ENCODE data around the gene BICDL2.

The BICDL2 gene

GRCh38 chr16:3007059-3007956, 29.4 kb downstream of the BICDL2 start:
- no peak for DNase-seq

- DNase-seq, result no peak
Observed at GRCh38 chr16:3004781-3005284, 31.9 kb downstream of the BICDL2 start.

DNA sequence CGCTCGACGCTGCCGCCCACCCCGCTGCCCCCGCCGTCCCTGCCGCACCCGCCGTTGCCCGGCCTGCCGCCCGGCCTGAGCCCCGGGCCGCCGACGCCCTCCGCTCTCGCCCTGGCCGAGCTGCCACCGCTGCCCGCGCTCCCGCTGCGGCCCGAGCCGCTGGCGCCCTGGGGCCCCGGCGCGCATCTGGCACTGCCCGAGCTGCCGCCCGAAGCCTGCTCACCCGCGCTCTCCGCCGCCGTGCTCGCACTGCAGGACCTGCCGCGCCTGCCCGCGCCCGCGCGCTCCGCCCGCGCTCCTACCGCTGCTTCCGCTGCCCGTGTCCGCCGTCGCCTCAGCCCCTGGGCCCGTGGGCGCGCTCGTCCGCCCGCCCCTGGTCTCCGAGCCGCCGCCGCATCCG, 32.4 kb downstream of the BICDL2 start:
- DNase-seq, result no peak

GRCh38 chr16:3003582-3004270, 33.0 kb downstream of the BICDL2 start:
- peak; percentile 98 to 99 for DNase-seq

DNA sequence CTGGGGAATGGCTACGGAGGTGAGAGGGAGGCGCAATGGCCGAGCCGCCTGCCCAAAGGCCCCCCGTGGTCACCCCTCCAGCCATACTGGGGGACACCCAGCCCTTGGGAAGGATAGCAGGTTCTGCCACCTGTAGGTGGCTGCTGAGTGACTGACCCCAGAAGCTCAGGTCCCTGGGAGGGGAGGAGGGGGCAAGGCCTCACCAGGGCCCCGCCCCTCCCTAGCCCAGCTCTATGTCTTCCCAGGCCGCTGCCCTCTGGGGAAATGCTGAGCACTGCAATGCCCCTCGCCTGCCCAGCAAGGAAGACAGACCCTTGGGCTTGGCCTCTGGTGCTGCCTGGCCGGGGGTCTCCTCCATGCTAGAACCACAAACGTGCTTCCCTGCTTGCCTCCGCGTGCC, 35.4 kb downstream of the BICDL2 start:
- no peak for DNase-seq

GRCh38 chr16:3000540-3000939, 36.2 kb downstream of the BICDL2 start:
- no peak for DNase-seq

GRCh38 chr16:2999929-3000328, 36.8 kb downstream of the BICDL2 start:
- DNase-seq, result no peak

DNA sequence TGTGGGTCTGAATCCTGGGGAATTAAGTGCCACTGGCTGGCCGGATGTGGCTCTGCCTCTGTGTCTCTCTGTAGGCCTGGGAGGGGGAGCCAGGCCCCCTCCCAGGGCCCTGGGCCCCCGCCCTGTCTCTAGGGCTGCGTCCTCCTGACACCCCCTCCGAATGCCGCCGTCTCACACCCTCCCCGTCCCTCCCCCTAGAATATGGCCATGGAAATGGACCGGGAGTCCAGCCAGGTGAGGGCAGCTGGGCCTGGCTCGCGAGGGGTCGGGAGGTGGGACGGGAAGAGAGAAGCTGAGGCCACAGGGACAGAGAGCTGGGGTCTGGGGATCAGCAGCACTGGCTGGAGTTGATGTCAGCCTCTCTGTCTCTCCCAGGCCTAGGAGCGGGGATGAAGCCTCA, 40.4 kb downstream of the BICDL2 start:
- no peak for DNase-seq

DNA sequence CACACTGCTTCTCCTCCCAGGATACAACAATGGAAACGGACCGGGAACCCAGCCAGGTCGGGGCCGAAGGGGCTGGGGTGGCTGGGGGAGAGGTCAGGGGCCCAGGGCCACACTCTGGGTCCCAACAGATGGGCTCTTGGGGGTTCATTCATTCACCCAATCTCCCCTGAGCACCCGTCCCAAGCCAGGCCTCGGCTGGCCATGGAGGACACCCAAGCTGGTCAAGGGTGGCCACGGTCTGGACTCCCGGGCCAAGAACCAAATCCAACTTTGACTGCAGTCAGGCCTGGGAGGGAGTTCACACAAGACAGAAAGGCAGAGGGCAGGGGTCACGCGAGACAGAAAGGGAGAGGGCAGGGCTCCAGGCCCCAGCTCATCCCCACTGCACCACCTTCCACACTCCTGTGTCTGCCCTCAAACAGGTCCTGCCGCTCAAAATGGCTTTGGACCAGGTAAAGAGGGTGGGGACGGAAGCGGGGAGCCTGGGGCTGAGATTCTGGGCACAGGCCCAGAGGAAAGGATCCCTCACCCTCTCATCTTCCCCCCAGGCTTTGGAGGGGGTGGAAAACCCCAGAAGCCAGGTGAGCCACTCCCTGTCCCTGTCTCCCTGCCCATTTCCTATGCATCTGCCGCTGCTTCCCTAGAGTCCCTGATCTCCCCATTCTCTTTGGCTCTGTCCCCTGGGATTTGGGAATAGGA, 44.2 kb downstream of the BICDL2 start:
- no peak for DNase-seq

GRCh38 chr16:2991566-2992261, 45.0 kb downstream of the BICDL2 start:
- no peak for DNase-seq

DNA sequence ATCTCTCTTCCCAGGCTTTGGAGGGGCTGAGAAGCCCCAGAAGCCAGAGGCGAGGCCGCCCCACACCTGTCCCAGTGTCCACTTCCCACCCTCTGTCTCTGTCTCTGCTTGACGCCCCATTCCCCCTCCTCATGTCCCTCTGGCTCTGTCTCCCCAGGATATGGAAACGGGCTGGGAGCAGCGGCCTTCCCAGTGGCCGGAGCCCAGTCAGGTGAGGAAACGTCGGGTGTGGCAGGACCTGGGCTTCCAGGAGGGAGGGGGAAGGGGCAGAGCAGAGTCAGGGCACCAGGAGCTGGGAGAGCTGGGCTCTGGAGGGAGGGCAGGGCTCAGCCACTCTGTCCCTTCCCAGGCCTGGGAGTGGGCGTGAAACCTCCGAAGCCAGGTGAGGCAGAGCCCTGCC, 45.9 kb downstream of the BICDL2 start:
- no peak for DNase-seq

- no peak for DNase-seq
Observed at GRCh38 chr16:2988590-2989099, 48.1 kb downstream of the BICDL2 start.

DNA sequence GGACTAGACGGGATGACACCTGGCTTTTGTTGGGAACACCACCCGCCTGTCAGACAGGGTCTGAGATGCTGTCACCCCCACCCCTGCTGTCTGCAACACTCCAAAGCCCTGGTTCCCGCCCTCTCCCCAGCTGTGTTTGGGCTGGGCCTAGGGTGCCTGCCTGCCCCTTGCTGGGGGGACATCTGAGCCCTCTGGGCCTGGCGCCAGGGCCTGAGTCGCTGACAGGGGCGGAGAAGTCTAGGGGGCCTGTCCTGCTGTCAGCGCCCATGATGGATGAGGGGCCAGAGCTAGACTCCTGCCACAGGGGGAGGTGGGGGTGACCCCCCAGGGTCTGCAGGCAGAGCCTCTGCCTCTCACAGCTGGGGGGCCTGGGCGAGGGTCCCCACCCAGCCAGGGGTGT, 48.9 kb downstream of the BICDL2 start:
- no peak for DNase-seq

- DNase-seq, result no peak
Observed at GRCh38 chr16:2987286-2987685, 49.5 kb downstream of the BICDL2 start.

- DNase-seq, result no peak
Observed at GRCh38 chr16:2986623-2987188, 50.0 kb downstream of the BICDL2 start.

DNA sequence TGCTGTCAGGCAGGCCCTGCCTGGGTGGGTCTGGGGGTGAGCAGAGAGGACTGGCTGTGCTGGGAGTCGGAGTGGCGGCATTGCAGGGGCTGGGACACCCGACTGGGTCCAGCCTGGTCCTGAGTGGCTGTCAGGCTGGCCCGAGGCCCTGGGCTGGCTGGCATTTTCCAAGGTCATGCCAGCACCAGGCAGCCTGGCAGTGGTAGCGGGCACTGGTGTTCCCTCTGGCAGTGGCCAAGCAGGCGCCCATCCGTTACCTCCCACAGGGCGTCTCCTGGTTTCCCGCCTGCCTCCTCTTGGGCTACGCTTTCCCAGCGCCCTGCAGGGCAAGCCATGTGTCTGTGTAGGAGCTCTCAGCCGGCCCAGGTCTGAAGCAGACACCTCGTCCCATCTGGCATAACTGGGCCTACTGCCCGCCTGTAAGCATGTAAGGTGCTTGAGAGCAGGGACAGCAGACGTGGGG, 50.8 kb downstream of the BICDL2 start:
- DNase-seq, result no peak

DNA sequence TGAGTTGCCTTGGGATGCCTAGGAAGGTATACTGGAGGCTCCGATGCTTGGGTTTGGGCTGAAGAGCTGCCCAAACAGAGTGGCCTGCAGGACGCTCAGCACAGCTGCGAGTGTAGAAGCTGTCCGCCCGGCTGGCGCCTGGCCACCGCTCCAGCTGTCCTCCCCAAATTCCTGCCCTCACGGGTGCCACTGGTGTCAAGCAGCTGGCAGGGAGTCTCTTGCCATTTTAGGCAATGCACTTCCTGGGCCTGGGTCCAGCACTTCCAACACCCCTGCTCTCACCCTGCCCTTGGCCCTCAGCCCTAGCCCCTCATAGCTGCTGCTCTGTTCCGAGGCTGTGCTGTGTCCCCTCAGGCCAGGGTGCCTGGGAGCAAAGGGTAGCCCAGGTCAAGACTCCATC, 51.3 kb downstream of the BICDL2 start:
- DNase-seq, result no peak

- DNase-seq, result peak; percentile 49 to 67
Observed at GRCh38 chr16:2983706-2984136, 53.0 kb downstream of the BICDL2 start.

- no peak for DNase-seq
Observed at GRCh38 chr16:2982402-2982801, 54.3 kb downstream of the BICDL2 start.

DNA sequence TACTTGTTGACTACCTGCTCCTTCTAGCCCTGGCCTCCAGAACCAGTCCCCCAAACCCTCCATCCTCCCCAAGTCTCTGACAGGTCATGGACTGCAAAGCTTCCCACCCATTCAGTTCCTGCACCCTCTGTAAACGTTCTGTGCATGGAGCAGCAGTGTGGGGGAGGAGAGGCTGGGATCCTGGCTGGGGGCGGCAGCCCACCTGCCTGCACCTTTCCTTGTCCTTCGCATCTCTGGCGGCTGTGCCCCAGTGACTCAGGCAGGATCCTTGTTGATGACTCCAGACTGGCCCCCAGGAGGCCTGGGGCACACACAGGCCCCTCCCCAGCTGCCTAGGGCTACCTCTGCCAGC, 54.9 kb downstream of the BICDL2 start:
- no peak for DNase-seq

DNA sequence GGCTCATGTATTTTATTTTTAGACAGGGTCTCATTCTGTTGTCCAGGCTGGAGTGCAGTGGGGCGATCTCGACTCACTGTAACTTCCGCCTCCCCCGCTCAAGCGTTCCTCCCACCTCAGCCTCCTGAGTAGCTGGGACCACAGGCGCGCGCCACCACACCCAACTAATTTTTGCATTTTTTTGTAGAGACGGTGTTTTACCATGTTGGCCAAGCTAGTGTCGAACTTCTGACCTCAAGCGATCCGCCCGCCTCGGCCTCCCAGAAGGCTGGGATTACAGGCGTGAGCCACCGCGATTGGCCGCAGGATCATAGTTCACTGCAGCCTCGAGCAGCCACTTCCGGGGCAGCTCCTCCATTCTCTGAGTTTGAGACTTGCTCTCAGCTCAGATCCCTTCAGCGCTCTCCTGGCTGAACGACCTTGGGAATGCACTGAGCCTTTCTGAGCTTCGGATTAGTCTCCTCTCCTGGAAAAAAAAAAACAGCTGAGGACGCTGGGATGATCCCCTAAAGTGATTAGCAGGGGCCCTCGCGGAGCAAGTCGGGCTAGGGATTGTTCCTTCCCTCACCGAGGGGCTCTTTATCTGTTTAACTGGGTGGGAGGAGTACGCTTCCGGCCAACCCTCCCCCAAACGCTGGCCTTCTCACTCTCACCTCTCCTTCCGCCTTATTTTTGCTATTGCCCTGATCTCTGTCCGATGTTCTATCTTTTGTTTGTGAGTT, 55.4 kb downstream of the BICDL2 start:
- no peak for DNase-seq

Data from hippocampal formation (tissue), 2 donors.